CD4-positive, alpha-beta T cell (primary cell): ENCODE measurements around the gene GRIA4. TPM values are rescaled to one million over a fixed set of nuclear protein-coding genes. Genes with fewer than 3 reads are reported as not detected.

Experiments used
- ATAC-seq: fragments of 200-7000 bp; cut with Tn5 transposase; one replicate; pipeline ENCODE4 v1.10.0; 2022; ENCODE audit warnings: mild to moderate bottlenecking; ENCODE audit not compliant: poor library complexity
- CTCF ChIA-PET: fragments of 350-600 bp; sonication (Branson Sonifier 250); formaldehyde crosslinking; loops from one replicate; lab custom pipeline; 2021; ENCODE audit warnings: antibody characterized with exemption, inconsistent platforms; lab: Charles Lee
- POLR2A ChIA-PET: fragments of 350-600 bp; sonication (Branson Sonifier 250); formaldehyde crosslinking; loops from one replicate; lab custom pipeline; 2021; ENCODE audit warnings: antibody characterized with exemption, inconsistent platforms; lab: Charles Lee
- DNase-seq, 14 experiments: peaks; one replicate each; pipeline ENCODE4 v3.0.0-alpha.2; 2013 to 2020; ENCODE audit warnings: mixed read lengths in 2 of 14
- H3K27ac ChIP-seq, 2 donors: one replicate each; pipeline versions ENCODE4 v1.5.1 to v1.7.0; 2013; ENCODE audit warnings: low read length in 2 of 2, low read depth in 1 of 2, mild to moderate bottlenecking in 1 of 2
- H3K27me3 ChIP-seq, 2 experiments: 1 replicate in 1 of 2; 2 replicates in 1 of 2; pipeline versions ENCODE4 v1.6.1 to v1.7.0; 2013; ENCODE audit warnings: low read length in 2 of 2, control low read depth in 1 of 2, mild to moderate bottlenecking in 1 of 2, moderate library complexity in 1 of 2; ENCODE audit not compliant: insufficient read depth in 2 of 2, control insufficient read depth in 1 of 2
- H3K36me3 ChIP-seq: one replicate; pipeline ENCODE4 v1.6.1; 2013; ENCODE audit warnings: low read length, control low read depth; ENCODE audit not compliant: insufficient read depth
- H3K4me1 ChIP-seq: one replicate; pipeline ENCODE4 v1.6.1; 2013; ENCODE audit warnings: low read length, control low read depth; ENCODE audit not compliant: insufficient read depth
- H3K4me3 ChIP-seq: one replicate; pipeline ENCODE4 v1.5.1; 2013; ENCODE audit warnings: mild to moderate bottlenecking, low read length, moderate library complexity
- H3K9me3 ChIP-seq, 2 experiments: 1 replicate in 1 of 2; 2 replicates in 1 of 2; pipeline versions ENCODE4 v1.6.1 to v1.7.0; 2013; ENCODE audit warnings: low read length in 2 of 2, mild to moderate bottlenecking in 2 of 2, control low read depth in 1 of 2, moderate library complexity in 1 of 2; ENCODE audit not compliant: control insufficient read depth in 1 of 2, insufficient read depth in 1 of 2
- H3K27ac Mint-ChIP-seq: one replicate; pipeline ENCODE4 v1.8.0; 2020; ENCODE audit warnings: mixed read lengths
- H3K27me3 Mint-ChIP-seq: one replicate; pipeline ENCODE4 v1.8.0; 2021; ENCODE audit warnings: mixed read lengths
- H3K36me3 Mint-ChIP-seq: one replicate; pipeline ENCODE4 v1.8.0; 2021; ENCODE audit warnings: low read depth, mixed read lengths
- H3K4me1 Mint-ChIP-seq: one replicate; pipeline ENCODE4 v1.8.0; 2021; ENCODE audit warnings: low read depth, mixed read lengths
- H3K4me3 Mint-ChIP-seq: one replicate; pipeline ENCODE4 v1.8.0; 2020; ENCODE audit warnings: mild to moderate bottlenecking, mixed read lengths
- H3K9me3 Mint-ChIP-seq: one replicate; pipeline ENCODE4 v1.8.0; 2020; ENCODE audit warnings: mixed read lengths
- CTCF ChIP-seq: fragments of 200-600 bp; IDR thresholded peaks from one replicate; pipeline ENCODE4 v1.8.0; 2022; ENCODE audit warnings: antibody characterized with exemption, mild to moderate bottlenecking
- intact Hi-C, 2 experiments: fragments of 100-400 bp; cut with DNase I in 1 of 2; cut with micrococcal nuclease in 1 of 2; formaldehyde crosslinking; loops; one replicate each; pipeline versions ENCODE4 v1.15.1 to v1.9.0; 2023 to 2025; cut with DNase I, micrococcal nuclease
- total RNA-seq, 174 experiments: library from RNA in 2 of 174; stranded (reverse) in 2 of 174; gene quantifications; one replicate each; pipeline ENCODE4 v1.2.3 and lab custom pipeline; 2021 to 2026

The GRIA4 gene
- total RNA-seq, 2 experiments from 2014 or later, result not detected

GRCh38 chr11:105900515-105901035 lies 290.7 kb downstream of the GRIA4 start:
- no peaks in the 10 kb centered on the region for H3K27me3 ChIP-seq
- H3K4me3 ChIP-seq, result no peak overlapping the region
- ChIA-PET CTCF (no interaction called here), POLR2A (no interaction called here)
- Mint-ChIP-seq H3K27me3 (no peaks in the 10 kb centered on the region), H3K9me3 (no peaks in the 10 kb centered on the region), H3K4me3 (no peak overlapping the region), H3K27ac (no peak overlapping the region), H3K4me1 (no peaks in the 10 kb centered on the region), H3K36me3 (no peaks in the 10 kb centered on the region)
- no peaks in the 10 kb centered on the region for H3K4me1 ChIP-seq
- peaks cover 0 to 4% of the 10 kb centered on the region in 2 experiments for H3K9me3 ChIP-seq
- H3K27ac ChIP-seq, result no peak overlapping the region
- no peak for ATAC-seq
- TF ChIP-seq CTCF, result no peak
- intact Hi-C loops, result no loop called here
- no peak for DNase-seq
- no peaks in the 10 kb centered on the region for H3K36me3 ChIP-seq

- peaks cover 4% of the 10 kb centered on the region for H3K27me3 Mint-ChIP-seq
- no peaks in the 10 kb centered on the region for H3K36me3 Mint-ChIP-seq
- ChIA-PET CTCF (interaction anchor here (1.2 kb wide), 1 partner anchor 30 kb away, joined by 3 read pairs; no protein-coding TSS in a partner anchor), POLR2A (no interaction called here)
- no peaks in the 10 kb centered on the region for H3K4me1 Mint-ChIP-seq
- no peak overlapping the region for H3K4me3 Mint-ChIP-seq
- no peak for DNase-seq
- H3K4me3 ChIP-seq, result no peak overlapping the region
- no peak for ATAC-seq
- H3K9me3 Mint-ChIP-seq, result no peaks in the 10 kb centered on the region
- H3K27me3 ChIP-seq, result no peaks in the 10 kb centered on the region
- no peaks in the 10 kb centered on the region for H3K4me1 ChIP-seq
- no peak overlapping the region for H3K27ac Mint-ChIP-seq
- intact Hi-C loops, result no loop called here
- no peaks in the 10 kb centered on the region for H3K36me3 ChIP-seq
- peaks cover 0 to 4% of the 10 kb centered on the region in 2 experiments for H3K9me3 ChIP-seq
- no peak for TF ChIP-seq CTCF
- H3K27ac ChIP-seq, result no peak overlapping the region
These were observed 293.2 kb downstream of the GRIA4 start for GRCh38 chr11:105903113-105903512.

DNA sequence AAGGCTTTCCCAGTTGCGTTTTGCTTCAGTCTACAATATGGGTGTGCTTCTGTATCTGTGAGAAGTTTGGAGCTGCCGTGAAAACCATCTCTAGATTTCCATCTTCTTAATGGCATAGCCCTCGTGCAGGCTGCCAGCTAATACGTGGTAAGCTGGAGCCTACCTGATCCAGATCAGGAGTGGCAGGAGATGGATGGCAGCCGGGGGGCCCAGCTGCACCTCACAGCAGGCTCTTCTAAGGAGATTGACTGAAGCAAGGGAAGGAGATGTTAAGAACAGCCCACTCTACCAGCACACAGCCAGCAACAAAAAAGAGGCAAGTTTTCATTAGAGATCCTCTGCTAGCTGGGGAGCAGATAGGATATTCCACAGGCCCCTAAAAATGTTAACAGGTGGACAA lies 296.6 kb downstream of the GRIA4 start:
- H3K36me3 Mint-ChIP-seq, result no peaks in the 10 kb centered on the region
- Histone ChIP-seq H3K27me3 (no peaks in the 10 kb centered on the region), H3K4me3 (no peak overlapping the region), H3K4me1 (no peaks in the 10 kb centered on the region), H3K9me3 (no peaks in the 10 kb centered on the region), H3K36me3 (no peaks in the 10 kb centered on the region), H3K27ac (no peak overlapping the region)
- H3K27ac Mint-ChIP-seq, result no peak overlapping the region
- CTCF ChIA-PET, result no interaction called here
- H3K4me1 Mint-ChIP-seq, result no peaks in the 10 kb centered on the region
- intact Hi-C loops, result no loop called here
- ATAC-seq (no peak), DNase-seq (no peak)
- POLR2A ChIA-PET, result no interaction called here
- H3K4me3 Mint-ChIP-seq, result no peak overlapping the region
- TF ChIP-seq CTCF, result no peak
- peaks cover 4% of the 10 kb centered on the region for H3K27me3 Mint-ChIP-seq
- no peaks in the 10 kb centered on the region for H3K9me3 Mint-ChIP-seq
